ENCODE measurements around the gene OR6M1.

DNA sequence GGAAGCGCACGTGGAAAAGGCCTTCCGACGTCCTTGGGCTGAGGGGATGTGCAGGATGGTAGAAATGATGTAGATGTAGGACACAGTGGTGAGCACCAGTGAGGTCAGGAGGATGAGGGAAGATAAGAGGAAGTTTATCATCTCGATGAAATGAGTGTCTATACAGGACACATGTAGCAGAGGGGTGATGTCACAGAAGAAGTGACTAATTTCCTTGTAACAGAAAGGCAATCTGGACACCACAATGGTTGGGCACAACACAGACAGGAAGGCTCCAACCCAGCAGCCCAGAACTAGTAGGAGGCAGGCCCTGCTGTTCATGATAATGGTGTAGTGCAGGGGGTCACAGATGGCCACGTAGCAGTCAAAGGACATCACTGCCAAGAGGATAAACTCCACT, 35.0 kb upstream of the OR6M1 start:
- TF ChIP-seq ZNF501 (tag by site-specific recombination; IDR thresholded peaks at IDR 0.05): no peak
- TF ChIP-seq, protein P1, sequence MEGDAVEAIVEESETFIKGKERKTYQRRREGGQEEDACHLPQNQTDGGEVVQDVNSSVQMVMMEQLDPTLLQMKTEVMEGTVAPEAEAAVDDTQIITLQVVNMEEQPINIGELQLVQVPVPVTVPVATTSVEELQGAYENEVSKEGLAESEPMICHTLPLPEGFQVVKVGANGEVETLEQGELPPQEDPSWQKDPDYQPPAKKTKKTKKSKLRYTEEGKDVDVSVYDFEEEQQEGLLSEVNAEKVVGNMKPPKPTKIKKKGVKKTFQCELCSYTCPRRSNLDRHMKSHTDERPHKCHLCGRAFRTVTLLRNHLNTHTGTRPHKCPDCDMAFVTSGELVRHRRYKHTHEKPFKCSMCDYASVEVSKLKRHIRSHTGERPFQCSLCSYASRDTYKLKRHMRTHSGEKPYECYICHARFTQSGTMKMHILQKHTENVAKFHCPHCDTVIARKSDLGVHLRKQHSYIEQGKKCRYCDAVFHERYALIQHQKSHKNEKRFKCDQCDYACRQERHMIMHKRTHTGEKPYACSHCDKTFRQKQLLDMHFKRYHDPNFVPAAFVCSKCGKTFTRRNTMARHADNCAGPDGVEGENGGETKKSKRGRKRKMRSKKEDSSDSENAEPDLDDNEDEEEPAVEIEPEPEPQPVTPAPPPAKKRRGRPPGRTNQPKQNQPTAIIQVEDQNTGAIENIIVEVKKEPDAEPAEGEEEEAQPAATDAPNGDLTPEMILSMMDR (tag by site-specific recombination; IDR thresholded peaks at IDR 0.05): no peak
- TF ChIP-seq ZNF114 (tag by site-specific recombination; IDR thresholded peaks at IDR 0.05): no peak
- TF ChIP-seq, protein P2, sequence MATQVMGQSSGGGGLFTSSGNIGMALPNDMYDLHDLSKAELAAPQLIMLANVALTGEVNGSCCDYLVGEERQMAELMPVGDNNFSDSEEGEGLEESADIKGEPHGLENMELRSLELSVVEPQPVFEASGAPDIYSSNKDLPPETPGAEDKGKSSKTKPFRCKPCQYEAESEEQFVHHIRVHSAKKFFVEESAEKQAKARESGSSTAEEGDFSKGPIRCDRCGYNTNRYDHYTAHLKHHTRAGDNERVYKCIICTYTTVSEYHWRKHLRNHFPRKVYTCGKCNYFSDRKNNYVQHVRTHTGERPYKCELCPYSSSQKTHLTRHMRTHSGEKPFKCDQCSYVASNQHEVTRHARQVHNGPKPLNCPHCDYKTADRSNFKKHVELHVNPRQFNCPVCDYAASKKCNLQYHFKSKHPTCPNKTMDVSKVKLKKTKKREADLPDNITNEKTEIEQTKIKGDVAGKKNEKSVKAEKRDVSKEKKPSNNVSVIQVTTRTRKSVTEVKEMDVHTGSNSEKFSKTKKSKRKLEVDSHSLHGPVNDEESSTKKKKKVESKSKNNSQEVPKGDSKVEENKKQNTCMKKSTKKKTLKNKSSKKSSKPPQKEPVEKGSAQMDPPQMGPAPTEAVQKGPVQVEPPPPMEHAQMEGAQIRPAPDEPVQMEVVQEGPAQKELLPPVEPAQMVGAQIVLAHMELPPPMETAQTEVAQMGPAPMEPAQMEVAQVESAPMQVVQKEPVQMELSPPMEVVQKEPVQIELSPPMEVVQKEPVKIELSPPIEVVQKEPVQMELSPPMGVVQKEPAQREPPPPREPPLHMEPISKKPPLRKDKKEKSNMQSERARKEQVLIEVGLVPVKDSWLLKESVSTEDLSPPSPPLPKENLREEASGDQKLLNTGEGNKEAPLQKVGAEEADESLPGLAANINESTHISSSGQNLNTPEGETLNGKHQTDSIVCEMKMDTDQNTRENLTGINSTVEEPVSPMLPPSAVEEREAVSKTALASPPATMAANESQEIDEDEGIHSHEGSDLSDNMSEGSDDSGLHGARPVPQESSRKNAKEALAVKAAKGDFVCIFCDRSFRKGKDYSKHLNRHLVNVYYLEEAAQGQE (tag by site-specific recombination; IDR thresholded peaks at IDR 0.05): no peak
- TF ChIP-seq ZBTB20 (tag by site-specific recombination; IDR thresholded peaks at IDR 0.05): no peak
- TF ChIP-seq ZEB2 (tag by site-specific recombination; IDR thresholded peaks at IDR 0.05): no peak
- no peak for TF ChIP-seq ZNF658 (tag by site-specific recombination; IDR thresholded peaks at IDR 0.05)
- no peak for TF ChIP-seq ZNF837 (tag by site-specific recombination; IDR thresholded peaks at IDR 0.05)
- no peak for TF ChIP-seq ZNF654 (tag by site-specific recombination; IDR thresholded peaks at IDR 0.05; ENCODE audit: low read depth)
- TF ChIP-seq ZNF747 (tag by site-specific recombination; IDR thresholded peaks at IDR 0.05): no peak
- no peak for TF ChIP-seq ZBTB21 (tag by site-specific recombination; IDR thresholded peaks at IDR 0.05)
- no peak for TF ChIP-seq YY1 (tag by site-specific recombination; IDR thresholded peaks at IDR 0.05)
- no peak for TF ChIP-seq MEIS1 (CRISPR knock-in tag; IDR thresholded peaks at IDR 0.05; ENCODE audit: borderline replicate concordance)
- TF ChIP-seq EGR2 (tag by site-specific recombination; IDR thresholded peaks at IDR 0.05; ENCODE audit: low read depth): no peak

Measured in HEK293 (cell line).